T-helper 1 cell (primary cell): ENCODE measurements around the gene CACNA1C.

Experiments used
- DNase-seq, 5 donors: peaks; one replicate each; pipeline ENCODE4 v3.0.0-alpha.2; 2012 to 2020

CACNA1C gene

GRCh38 chr12:2567711-2568110, 514.9 kb downstream of the CACNA1C start:
- no peak for DNase-seq

GRCh38 chr12:2570562-2570961, 517.8 kb downstream of the CACNA1C start:
- DNase-seq: no peak

- no peak for DNase-seq
Measured at GRCh38 chr12:2574355-2574935, 521.7 kb downstream of the CACNA1C start.

- no peak for DNase-seq
Measured at GRCh38 chr12:2575245-2575644, 522.5 kb downstream of the CACNA1C start.

GRCh38 chr12:2578211-2578610, 525.4 kb downstream of the CACNA1C start:
- DNase-seq: no peak

GRCh38 chr12:2578772-2579171, 526.0 kb downstream of the CACNA1C start:
- no peak for DNase-seq

- no peak for DNase-seq
Measured at GRCh38 chr12:2580821-2581220, 528.0 kb downstream of the CACNA1C start.

- DNase-seq: no peak
Measured at GRCh38 chr12:2581293-2582045, 528.7 kb downstream of the CACNA1C start.

GRCh38 chr12:2582631-2583030, 529.8 kb downstream of the CACNA1C start:
- no peak for DNase-seq

GRCh38 chr12:2583091-2583497, 530.3 kb downstream of the CACNA1C start:
- DNase-seq: peak in 2 of 5 donors; percentile 10 to 56

- DNase-seq: no peak
Measured at GRCh38 chr12:2583642-2584401, 531.0 kb downstream of the CACNA1C start.

GRCh38 chr12:2586156-2587038, 533.6 kb downstream of the CACNA1C start:
- no peak for DNase-seq

- no peak for DNase-seq
Measured at GRCh38 chr12:2588345-2588744, 535.6 kb downstream of the CACNA1C start.

GRCh38 chr12:2589381-2589780, 536.6 kb downstream of the CACNA1C start:
- no peak for DNase-seq

GRCh38 chr12:2593045-2593444, 540.3 kb downstream of the CACNA1C start:
- no peak for DNase-seq

GRCh38 chr12:2596441-2596840, 543.7 kb downstream of the CACNA1C start:
- DNase-seq: no peak

- no peak for DNase-seq
Measured at GRCh38 chr12:2605301-2605700, 552.5 kb downstream of the CACNA1C start.

- DNase-seq: no peak
Measured at GRCh38 chr12:2606186-2606910, 553.6 kb downstream of the CACNA1C start.

GRCh38 chr12:2607881-2608607, 555.3 kb downstream of the CACNA1C start:
- no peak for DNase-seq

- no peak for DNase-seq
Measured at GRCh38 chr12:2608608-2608945, 555.8 kb downstream of the CACNA1C start.

GRCh38 chr12:2609020-2609419, 556.2 kb downstream of the CACNA1C start:
- no peak for DNase-seq

GRCh38 chr12:2610358-2610757, 557.6 kb downstream of the CACNA1C start:
- DNase-seq: no peak
